Transverse colon (tissue), 4 donors: ENCODE measurements around the gene PPP1R12B.

ENCODE experiments used
- EP300 ChIP-seq: sonication (generic); formaldehyde crosslinking; IDR thresholded peaks from one replicate; pipeline ENCODE4 v1.6.1; 2017; ENCODE audit warnings: antibody characterized with exemption, low read depth
- POLR2A ChIP-seq: fragments of 450-650 bp; IDR thresholded peaks from one replicate; pipeline ENCODE4 v1.6.1; 2016; ENCODE audit warnings: antibody characterized with exemption, mild to moderate bottlenecking, moderate library complexity
- POLR2AphosphoS5 ChIP-seq, 3 donors: sonication (generic); formaldehyde crosslinking; IDR thresholded peaks; one replicate each; pipeline ENCODE4 v1.6.1; 2016; ENCODE audit warnings: antibody characterized with exemption in 3 of 3
- TF ChIP-seq, protein P1 (sequence below), 5 experiments: fragments of 200-600 bp in 3 of 5; fragments of 450-650 bp in 2 of 5; sonication (generic) in 3 of 5; IDR thresholded peaks; 1 replicate in 2 of 5; 2 replicates in 3 of 5; pipeline ENCODE4 v1.5.1; 2016 to 2017; ENCODE audit warnings: antibody characterized with exemption in 5 of 5, inconsistent platforms in 3 of 5, mild to moderate bottlenecking in 2 of 5, moderate library complexity in 1 of 5

DNA sequence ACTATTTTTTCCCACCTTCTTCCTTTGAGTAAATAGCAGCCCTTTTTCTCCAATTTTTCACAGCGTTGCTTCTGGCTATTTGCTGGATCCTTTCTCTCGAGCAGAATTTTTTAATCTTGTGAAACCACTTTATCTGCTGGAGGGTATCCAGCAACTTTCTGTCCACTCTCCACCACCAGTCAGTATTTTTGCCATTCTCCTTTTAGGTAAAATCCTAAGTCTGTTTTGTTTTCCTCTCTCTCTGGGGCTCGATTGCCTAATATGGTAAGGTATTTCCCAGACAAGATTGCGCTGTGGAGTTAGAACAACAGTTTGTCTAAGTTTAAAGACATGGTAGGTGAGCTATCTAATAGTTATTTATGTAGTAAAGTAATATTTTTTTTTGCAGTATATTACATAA is 156.9 kb downstream of the PPP1R12B start:
- no peak for TF ChIP-seq POLR2A
- TF ChIP-seq, protein P1, sequence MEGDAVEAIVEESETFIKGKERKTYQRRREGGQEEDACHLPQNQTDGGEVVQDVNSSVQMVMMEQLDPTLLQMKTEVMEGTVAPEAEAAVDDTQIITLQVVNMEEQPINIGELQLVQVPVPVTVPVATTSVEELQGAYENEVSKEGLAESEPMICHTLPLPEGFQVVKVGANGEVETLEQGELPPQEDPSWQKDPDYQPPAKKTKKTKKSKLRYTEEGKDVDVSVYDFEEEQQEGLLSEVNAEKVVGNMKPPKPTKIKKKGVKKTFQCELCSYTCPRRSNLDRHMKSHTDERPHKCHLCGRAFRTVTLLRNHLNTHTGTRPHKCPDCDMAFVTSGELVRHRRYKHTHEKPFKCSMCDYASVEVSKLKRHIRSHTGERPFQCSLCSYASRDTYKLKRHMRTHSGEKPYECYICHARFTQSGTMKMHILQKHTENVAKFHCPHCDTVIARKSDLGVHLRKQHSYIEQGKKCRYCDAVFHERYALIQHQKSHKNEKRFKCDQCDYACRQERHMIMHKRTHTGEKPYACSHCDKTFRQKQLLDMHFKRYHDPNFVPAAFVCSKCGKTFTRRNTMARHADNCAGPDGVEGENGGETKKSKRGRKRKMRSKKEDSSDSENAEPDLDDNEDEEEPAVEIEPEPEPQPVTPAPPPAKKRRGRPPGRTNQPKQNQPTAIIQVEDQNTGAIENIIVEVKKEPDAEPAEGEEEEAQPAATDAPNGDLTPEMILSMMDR (IDR thresholded peaks at IDR 0.05): no peak
- TF ChIP-seq POLR2AphosphoS5 (IDR thresholded peaks at IDR 0.05): no peak
- TF ChIP-seq EP300: no peak
